Measurements from ENCODE around the gene TULP1. TPM values are rescaled to one million over a fixed set of nuclear protein-coding genes. Genes with fewer than 3 reads are reported as not detected.

The TULP1 gene
- total RNA-seq, 1 experiment from 2014 or later, result not detected

DNA sequence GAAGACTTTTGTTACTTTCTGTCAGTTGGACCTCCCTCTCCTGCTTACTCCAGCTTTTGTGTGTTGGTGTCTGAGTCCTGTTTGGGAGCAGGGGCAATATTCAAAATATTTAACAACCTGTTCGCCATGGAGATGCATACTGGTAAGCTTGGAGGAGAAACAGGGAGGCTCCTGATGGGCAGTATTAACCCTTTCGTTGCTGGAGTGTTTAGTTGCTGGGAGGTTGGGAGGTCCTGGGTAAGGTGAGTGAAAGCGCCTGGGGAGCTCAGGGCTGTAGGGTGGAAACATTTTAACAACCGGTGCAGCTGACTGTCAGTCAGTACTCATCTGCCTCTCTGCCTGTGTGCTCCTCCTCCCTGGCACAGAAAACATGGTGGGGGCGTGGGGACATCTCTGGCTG, 4.2 kb downstream of the TULP1 start:
- POLR2A ChIA-PET, result no interaction called here
- TF ChIP-seq POLR2A (IDR thresholded peaks at IDR 0.05; ENCODE audit: borderline replicate concordance, extremely low read depth, insufficient read depth, insufficient read length) (no peak), CBX3 (IDR thresholded peaks at IDR 0.05; ENCODE audit: low read depth) (no peak), ELF1 (IDR thresholded peaks at IDR 0.05; ENCODE audit: borderline replicate concordance, low read depth) (no peak)
- no peaks in the 10 kb centered on the region for H3K79me2 ChIP-seq (ENCODE audit: insufficient read depth, low read length)
- H3K9ac ChIP-seq (ENCODE audit: low read length), result no peak overlapping the region
- DNase-seq (ENCODE audit: low read depth, low spot score), result no peak
- H3K36me3 ChIP-seq (ENCODE audit: control insufficient read depth in 1 of 2, insufficient read depth in 2 of 2, low read length in 2 of 2), result no peaks in the 10 kb centered on the region
- CTCF ChIA-PET, result interaction anchor here (0.9 kb wide), 1 partner anchor 14 kb away, joined by 3 read pairs; no protein-coding TSS in a partner anchor
- RAD21 ChIA-PET (ENCODE audit: low non-redundant PET in 1 of 2, low total read pairs in 2 of 2, uncharacterized antibody in 2 of 2, unreplicated experiment in 2 of 2), result no interaction called here
- H3K4me1 ChIP-seq (ENCODE audit: control insufficient read depth in 1 of 2, insufficient read depth in 2 of 2, low read length in 2 of 2), result no peaks in the 10 kb centered on the region
- H3K27me3 ChIP-seq (ENCODE audit: insufficient read depth, low read length), result no peaks in the 10 kb centered on the region
- H3K9me2 ChIP-seq (ENCODE audit: insufficient read depth), result no peaks in the 10 kb centered on the region
- BruUV-seq (replicated peaks), result no TSS peak
- no peak overlapping the region for H3K4me3 ChIP-seq (replicated peaks in 1 of 2; ENCODE audit: low read depth in 1 of 2, low read length in 2 of 2)
- no peak overlapping the region for H3K27ac ChIP-seq (ENCODE audit: low read depth, low read length)
- H3K4me2 ChIP-seq (ENCODE audit: low read length), result no peak overlapping the region
- intact Hi-C loops (cut with micrococcal nuclease), result no loop called here
- H2AFZ ChIP-seq (ENCODE audit: low read depth, low read length, poor library complexity, severe bottlenecking), result no peak overlapping the region
- H3K9me3 ChIP-seq (ENCODE audit: control insufficient read depth in 1 of 2, insufficient read depth in 1 of 2, low read depth in 1 of 2, low read length in 2 of 2), result no peaks in the 10 kb centered on the region
- H4K20me1 ChIP-seq (ENCODE audit: insufficient read depth), result no peaks in the 10 kb centered on the region
- no peak for ATAC-seq

DNA sequence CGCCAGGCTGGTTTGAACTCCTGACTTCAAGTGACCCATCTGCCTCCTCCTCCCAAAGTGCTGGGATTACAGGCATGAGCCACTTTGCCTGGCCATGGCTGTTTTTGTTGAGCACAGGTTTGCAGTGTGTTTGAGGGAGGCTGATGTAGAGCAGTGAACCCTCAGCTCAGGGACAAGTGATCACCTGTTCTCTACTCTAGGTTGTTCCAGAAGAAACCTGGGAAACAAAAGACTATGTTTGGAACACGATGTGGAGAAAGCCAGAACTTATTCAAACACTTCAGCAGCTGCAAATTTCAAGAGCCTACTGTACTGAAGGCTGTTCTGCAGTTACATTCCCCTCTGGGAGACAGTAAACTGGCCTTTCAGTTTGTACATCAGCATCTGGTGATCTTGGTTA, 4.7 kb downstream of the TULP1 start:
- H3K36me3 ChIP-seq (ENCODE audit: control insufficient read depth in 1 of 2, insufficient read depth in 2 of 2, low read length in 2 of 2), result no peaks in the 10 kb centered on the region
- H3K4me3 ChIP-seq (replicated peaks in 1 of 2; ENCODE audit: low read depth in 1 of 2, low read length in 2 of 2), result no peak overlapping the region
- BruUV-seq (replicated peaks), result no TSS peak
- POLR2A ChIA-PET, result no interaction called here
- H3K4me2 ChIP-seq (ENCODE audit: low read length), result no peak overlapping the region
- RAD21 ChIA-PET (ENCODE audit: low non-redundant PET in 1 of 2, low total read pairs in 2 of 2, uncharacterized antibody in 2 of 2, unreplicated experiment in 2 of 2), result no interaction called here
- H2AFZ ChIP-seq (ENCODE audit: low read depth, low read length, poor library complexity, severe bottlenecking), result no peak overlapping the region
- no peaks in the 10 kb centered on the region for H3K4me1 ChIP-seq (ENCODE audit: control insufficient read depth in 1 of 2, insufficient read depth in 2 of 2, low read length in 2 of 2)
- ATAC-seq (no peak), DNase-seq (ENCODE audit: low read depth, low spot score) (no peak)
- H3K9me2 ChIP-seq (ENCODE audit: insufficient read depth), result no peaks in the 10 kb centered on the region
- no peak overlapping the region for H3K27ac ChIP-seq (ENCODE audit: low read depth, low read length)
- H4K20me1 ChIP-seq (ENCODE audit: insufficient read depth), result no peaks in the 10 kb centered on the region
- no peaks in the 10 kb centered on the region for H3K79me2 ChIP-seq (ENCODE audit: insufficient read depth, low read length)
- CTCF ChIA-PET, result no interaction called here
- no peaks in the 10 kb centered on the region for H3K27me3 ChIP-seq (ENCODE audit: insufficient read depth, low read length)
- H3K9me3 ChIP-seq (ENCODE audit: control insufficient read depth in 1 of 2, insufficient read depth in 1 of 2, low read depth in 1 of 2, low read length in 2 of 2), result no peaks in the 10 kb centered on the region
- intact Hi-C loops (cut with micrococcal nuclease), result no loop called here
- H3K9ac ChIP-seq (ENCODE audit: low read length), result no peak overlapping the region
- TF ChIP-seq SP1 (IDR thresholded peaks at IDR 0.05; ENCODE audit: low read depth) (no peak), SIN3A (IDR thresholded peaks at IDR 0.05; ENCODE audit: low read depth) (no peak), POLR2AphosphoS5 (IDR thresholded peaks at IDR 0.05; ENCODE audit: low read depth, low read length) (no peak), EZH2 (IDR thresholded peaks at IDR 0.05) (no peak), YY1 (IDR thresholded peaks at IDR 0.05; ENCODE audit: extremely low read depth, insufficient replicate concordance, low read depth, low read length) (no peak), EZH2phosphoT487 (IDR thresholded peaks at IDR 0.05; ENCODE audit: borderline replicate concordance) (no peak), EGR1 (IDR thresholded peaks at IDR 0.05; ENCODE audit: low read depth) (no peak), ELF1 (IDR thresholded peaks at IDR 0.05; ENCODE audit: borderline replicate concordance, low read depth) (no peak), ZNF274 (IDR thresholded peaks at IDR 0.05; ENCODE audit: low read depth, low read length) (no peak), POLR2A (IDR thresholded peaks at IDR 0.05; ENCODE audit: borderline replicate concordance, extremely low read depth, insufficient read depth, insufficient read length) (no peak), CTCF (IDR thresholded peaks at IDR 0.05 in 2 of 3, conservative IDR thresholded peaks at IDR 0.05 in 1 of 3; ENCODE audit: borderline replicate concordance in 1 of 3, insufficient read depth in 1 of 3, low read depth in 2 of 3, low read length in 2 of 3) (no peak), ZFX (IDR thresholded peaks at IDR 0.05) (no peak)
- TF ChIP-seq, protein P1, sequence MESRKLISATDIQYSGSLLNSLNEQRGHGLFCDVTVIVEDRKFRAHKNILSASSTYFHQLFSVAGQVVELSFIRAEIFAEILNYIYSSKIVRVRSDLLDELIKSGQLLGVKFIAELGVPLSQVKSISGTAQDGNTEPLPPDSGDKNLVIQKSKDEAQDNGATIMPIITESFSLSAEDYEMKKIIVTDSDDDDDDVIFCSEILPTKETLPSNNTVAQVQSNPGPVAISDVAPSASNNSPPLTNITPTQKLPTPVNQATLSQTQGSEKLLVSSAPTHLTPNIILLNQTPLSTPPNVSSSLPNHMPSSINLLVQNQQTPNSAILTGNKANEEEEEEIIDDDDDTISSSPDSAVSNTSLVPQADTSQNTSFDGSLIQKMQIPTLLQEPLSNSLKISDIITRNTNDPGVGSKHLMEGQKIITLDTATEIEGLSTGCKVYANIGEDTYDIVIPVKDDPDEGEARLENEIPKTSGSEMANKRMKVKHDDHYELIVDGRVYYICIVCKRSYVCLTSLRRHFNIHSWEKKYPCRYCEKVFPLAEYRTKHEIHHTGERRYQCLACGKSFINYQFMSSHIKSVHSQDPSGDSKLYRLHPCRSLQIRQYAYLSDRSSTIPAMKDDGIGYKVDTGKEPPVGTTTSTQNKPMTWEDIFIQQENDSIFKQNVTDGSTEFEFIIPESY (IDR thresholded peaks at IDR 0.05; ENCODE audit: extremely low read depth, insufficient replicate concordance, low read length), result no peak
- TF ChIP-seq, protein P2, sequence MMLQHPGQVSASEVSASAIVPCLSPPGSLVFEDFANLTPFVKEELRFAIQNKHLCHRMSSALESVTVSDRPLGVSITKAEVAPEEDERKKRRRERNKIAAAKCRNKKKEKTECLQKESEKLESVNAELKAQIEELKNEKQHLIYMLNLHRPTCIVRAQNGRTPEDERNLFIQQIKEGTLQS (IDR thresholded peaks at IDR 0.05), result no peak

Data from HCT116 (cell line).